Fibroblast of villous mesenchyme (primary cell): ENCODE data around the gene RSL1D1. TPM values are rescaled to one million over a fixed set of nuclear protein-coding genes. Genes with fewer than 3 reads are reported as not detected.

Source experiments
- DNase-seq: peaks from one replicate; pipeline ENCODE4 v3.0.0-alpha.2; 2010; ENCODE audit warnings: low read depth
- H3K4me3 ChIP-seq: 2 replicates; pipeline ENCODE4 v1.5.1; 2011; ENCODE audit warnings: low read depth, mild to moderate bottlenecking, low read length
- CTCF ChIP-seq: IDR thresholded peaks from 2 replicates; pipeline ENCODE4 v1.5.1; 2012; ENCODE audit warnings: low read depth, mild to moderate bottlenecking, low read length; ENCODE audit not compliant: insufficient read depth
- total RNA-seq: library from RNA; depleted of rRNA; stranded (reverse); fragments of >200 nt; gene quantifications from 2 replicates; pipeline ENCODE4 v1.2.3, GENCODE V29; 2012

RSL1D1 gene
- total RNA-seq, result 57.7 and 117 TPM in 2 replicates

GRCh38 chr16:11851294-11852091 is at the start of gene RSL1D1:
Gene RSL1D1 (minus strand): TSS chr16:11851542. CDS start chr16:11851512, 30 bp downstream.
- H3K4me3 ChIP-seq, result peak within 1 kb of the TSS; percentile 95
- DNase-seq, result peak; percentile 95
- no peak for TF ChIP-seq CTCF

DNA sequence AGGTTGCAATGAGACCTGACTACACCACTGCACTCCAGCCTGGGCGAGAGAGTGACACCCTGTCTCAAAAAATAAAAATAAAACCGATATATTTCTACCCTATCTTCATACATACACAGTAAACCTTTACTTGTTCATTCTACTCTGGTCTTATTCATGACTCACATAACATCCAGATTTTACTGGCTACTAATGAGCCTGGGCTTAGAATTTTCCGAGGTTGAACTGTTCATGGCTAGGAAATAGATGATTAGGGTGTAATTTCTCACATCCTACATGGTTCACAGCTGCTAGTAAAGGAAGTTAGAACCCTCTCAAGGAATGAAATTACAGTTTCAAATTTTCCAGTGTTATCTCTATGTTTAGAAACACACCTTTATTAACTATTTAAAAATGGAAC is 49.7 kb upstream of the RSL1D1 start:
- no peak for TF ChIP-seq CTCF
- peak; percentile 22 for DNase-seq
- H3K4me3 ChIP-seq, result no peak overlapping the region

DNA sequence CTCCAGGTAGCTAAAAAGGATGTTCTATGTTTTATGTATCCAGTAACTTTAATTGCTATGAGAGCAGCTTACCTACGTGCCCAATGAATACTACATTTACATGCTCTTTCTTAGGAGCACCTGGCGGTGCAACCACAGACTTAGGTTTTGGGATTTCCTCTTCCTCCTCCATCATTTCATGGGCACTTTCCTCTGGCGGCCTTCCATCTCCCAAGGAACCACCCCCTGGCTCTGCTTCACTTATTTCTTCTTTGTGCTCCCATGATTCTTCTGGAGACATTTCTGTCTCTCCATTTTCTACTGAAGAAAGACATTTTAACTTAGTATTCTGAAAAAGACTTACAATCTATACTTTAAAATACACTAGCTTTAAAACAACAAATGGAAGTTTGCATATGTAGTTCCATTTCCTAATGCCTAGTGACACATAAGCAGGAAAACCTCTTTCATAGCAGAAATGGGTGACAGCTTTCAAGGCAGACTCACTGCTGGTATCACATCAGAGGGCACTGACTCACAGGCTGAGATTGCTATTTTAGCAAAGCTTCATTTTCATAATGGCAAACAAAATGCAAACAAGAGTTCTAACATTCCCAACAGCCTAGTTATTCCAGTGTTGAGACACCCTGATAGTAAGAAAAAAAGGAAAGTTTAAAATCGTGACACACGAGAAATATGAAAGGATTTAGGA is 45.3 kb upstream of the RSL1D1 start:
- H3K4me3 ChIP-seq, result no peak overlapping the region
- DNase-seq, result peak; percentile 68
- TF ChIP-seq CTCF, result no peak

- H3K4me3 ChIP-seq, result no peak overlapping the region
- DNase-seq, result no peak
- no peak for TF ChIP-seq CTCF
Measured at GRCh38 chr16:11893571-11893970, 42.2 kb upstream of the RSL1D1 start.

GRCh38 chr16:11892761-11893160 is 41.4 kb upstream of the RSL1D1 start:
- H3K4me3 ChIP-seq, result no peak overlapping the region
- DNase-seq, result no peak
- no peak for TF ChIP-seq CTCF

DNA sequence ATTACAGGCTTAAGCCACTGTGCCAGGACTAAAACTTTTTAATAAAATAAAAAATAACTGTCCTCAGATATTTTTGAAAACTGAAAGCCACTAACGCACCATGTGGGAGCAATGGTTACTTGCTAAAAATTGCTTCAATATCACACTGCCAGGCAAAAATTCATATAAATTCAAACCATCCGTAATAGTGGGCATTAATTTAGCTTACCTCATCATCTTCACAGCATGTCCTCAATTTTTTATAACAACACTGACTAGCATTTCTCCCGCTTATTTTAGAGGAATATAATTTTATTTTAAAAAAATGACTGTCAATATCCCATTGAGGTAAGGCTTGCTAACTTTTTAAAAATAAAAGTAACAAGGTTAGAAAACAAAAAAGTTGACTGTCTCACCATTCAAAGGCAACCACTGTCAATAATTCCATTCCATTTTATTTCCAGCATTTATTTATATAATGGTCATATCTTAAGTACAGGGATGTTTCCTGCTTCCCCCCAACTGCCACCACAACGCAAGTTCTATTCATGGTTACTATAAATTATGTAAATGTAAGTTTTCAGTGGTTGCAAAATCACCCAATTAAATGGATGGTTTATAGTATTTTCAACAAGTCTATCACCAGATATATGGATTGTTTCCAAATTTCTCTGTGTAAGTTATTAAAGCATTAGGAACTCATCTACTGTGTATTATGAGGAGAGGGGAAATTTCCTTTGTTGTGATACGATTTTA is 39.1 kb upstream of the RSL1D1 start:
- H3K4me3 ChIP-seq, result no peak overlapping the region
- no peak for TF ChIP-seq CTCF

More for the DNA sequence above, 39.1 kb upstream of the RSL1D1 start:
- DNase-seq, result no peak
